ENCODE data around the gene TMEM150A. TPM values are rescaled to one million over a fixed set of nuclear protein-coding genes. Genes with fewer than 3 reads are reported as not detected.

The TMEM150A gene
- total and polyA plus RNA-seq, 2 of the 4 experiments (the other 2 are of a cell fraction) = 4.8 to 16.3 TPM

DNA sequence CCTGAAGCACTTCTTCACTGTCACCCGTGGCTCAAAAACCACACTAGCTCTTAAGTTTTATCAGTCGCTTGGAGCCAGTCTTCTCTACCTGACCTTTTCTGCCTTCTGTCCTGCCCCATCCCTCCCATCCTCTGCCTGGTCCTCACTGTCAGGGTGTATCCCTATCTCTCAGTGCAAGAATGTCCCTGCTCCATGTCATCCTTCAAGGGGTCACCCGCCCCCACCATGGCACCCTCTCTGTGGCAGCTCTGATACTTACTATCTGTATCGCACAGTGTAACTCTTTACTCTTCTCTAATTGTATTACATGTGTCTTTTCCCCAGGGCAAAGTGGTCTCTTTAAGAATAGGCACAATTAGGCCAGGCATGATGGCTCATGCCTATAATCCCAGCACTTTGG, 13.9 kb downstream of the TMEM150A start:
- Histone ChIP-seq H3K56ac (ENCODE audit: extremely low read depth, insufficient read depth, low read length) (no peak overlapping the region), H3K9me1 (ENCODE audit: insufficient read depth, low read length) (peaks cover 38% of the 10 kb centered on the region), H2BK120ac (ENCODE audit: low read depth, low read length) (peak overlapping the region; percentile 18; the same call in 1 of the 2 replicates), H3K18ac (ENCODE audit: low read depth, low read length) (no peak overlapping the region), H4K8ac (ENCODE audit: low read depth in 2 of 2, low read length in 2 of 2) (no peak overlapping the region), H3K27ac (ENCODE audit: insufficient read depth, low read length) (no peak overlapping the region), H2AFZ (replicated peaks; ENCODE audit: low read length, poor library complexity) (no peak overlapping the region), H3K79me1 (ENCODE audit: low read depth in 1 of 2, low read length in 2 of 2) (peaks cover 19 to 76% of the 10 kb centered on the region in 2 experiments), H3K4me3 (ENCODE audit: insufficient read depth, low read depth, low read length) (no peak overlapping the region), H2BK20ac (ENCODE audit: low read depth, low read length) (peak overlapping the region; percentile 1), H3K14ac (replicated peaks; ENCODE audit: low read depth, low read length) (no peak overlapping the region), H2BK15ac (ENCODE audit: low read depth, low read length) (no peak overlapping the region), H4K91ac (ENCODE audit: insufficient read depth, low read depth, low read length) (no peak overlapping the region), H3K23ac (ENCODE audit: low read depth, low read length) (no peak overlapping the region), H3K4ac (ENCODE audit: low read depth, low read length) (0 out of 2 replicates have a peak overlapping the region, but pooled peaks have one; percentile 9), H4K20me1 (ENCODE audit: insufficient read depth, low read length) (peaks cover 7% of the 10 kb centered on the region; the same call in 1 of the 2 replicates), H3K4me1 (ENCODE audit: control insufficient read depth, insufficient read depth, low read length) (peaks cover 38% of the 10 kb centered on the region), H2AK5ac (ENCODE audit: low read depth, low read length) (peak overlapping the region; percentile 21; the same call in 1 of the 2 replicates), H3K9me3 (ENCODE audit: control insufficient read depth, insufficient read depth, low read length) (no peaks in the 10 kb centered on the region), H2BK5ac (ENCODE audit: low read depth, low read length, poor library complexity, severe bottlenecking) (no peak overlapping the region), H3K9ac (ENCODE audit: low read depth, low read length) (no peak overlapping the region), H3K4me2 (ENCODE audit: low read depth, low read length) (no peak overlapping the region), H4K5ac (ENCODE audit: low read depth, low read length) (no peak overlapping the region), H2AK9ac (replicated peaks; ENCODE audit: low read depth, low read length, poor library complexity) (no peak overlapping the region), H3K27me3 (ENCODE audit: control insufficient read depth, insufficient read depth, low read length) (no peaks in the 10 kb centered on the region), H3K36me3 (ENCODE audit: control insufficient read depth, insufficient read depth, low read length) (no peaks in the 10 kb centered on the region)
- in situ Hi-C loops (cut with MboI; ENCODE audit: low sequenced_read_pairs) = no loop called here
- WGBS, 2 experiments (ENCODE audit: extremely low coverage in 2 of 2, insufficient read length in 1 of 2) = 82% methylated on average over 3 of the region's 4 CpGs; no CpG with 5 or more reads in 1 of the 2 experiments
- intact Hi-C loops (cut with micrococcal nuclease) = no loop called here
- POLR2A ChIA-PET (ENCODE audit: unreplicated experiment) = no interaction called here
- DNase-seq (no peak), ATAC-seq (ENCODE audit: low read depth) (no peak)
- BruUV-seq (replicated peaks) = no TSS peak
- dilution Hi-C loops (cut with HindIII; ENCODE audit: low sequenced_read_pairs, unreplicated experiment) = no loop called here
- TF ChIP-seq RAD21 (IDR thresholded peaks at IDR 0.05; ENCODE audit: low read length) = no peak
- TF ChIP-seq, protein P1, sequence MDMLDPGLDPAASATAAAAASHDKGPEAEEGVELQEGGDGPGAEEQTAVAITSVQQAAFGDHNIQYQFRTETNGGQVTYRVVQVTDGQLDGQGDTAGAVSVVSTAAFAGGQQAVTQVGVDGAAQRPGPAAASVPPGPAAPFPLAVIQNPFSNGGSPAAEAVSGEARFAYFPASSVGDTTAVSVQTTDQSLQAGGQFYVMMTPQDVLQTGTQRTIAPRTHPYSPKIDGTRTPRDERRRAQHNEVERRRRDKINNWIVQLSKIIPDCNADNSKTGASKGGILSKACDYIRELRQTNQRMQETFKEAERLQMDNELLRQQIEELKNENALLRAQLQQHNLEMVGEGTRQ (IDR thresholded peaks at IDR 0.05; ENCODE audit: low read depth, low read length) = no peak
- TF ChIP-seq CHD1 (IDR thresholded peaks at IDR 0.05; ENCODE audit: low read depth, low read length) = no peak
- no peak for TF ChIP-seq BHLHE40 (IDR thresholded peaks at IDR 0.05; ENCODE audit: low read depth, low read length)
- TF ChIP-seq POLR2A (IDR thresholded peaks at IDR 0.05; ENCODE audit: low read depth, low read length) = no peak
- TF ChIP-seq NFE2L2 (IDR thresholded peaks at IDR 0.05; ENCODE audit: low read depth, low read length) = no peak
- TF ChIP-seq MXI1 (IDR thresholded peaks at IDR 0.05; ENCODE audit: borderline replicate concordance, low read depth, low read length) = no peak
- no peak for TF ChIP-seq CEBPB (IDR thresholded peaks at IDR 0.05; ENCODE audit: low read depth, low read length)
- TF ChIP-seq FOS (IDR thresholded peaks at IDR 0.05; ENCODE audit: low read depth, low read length) = no peak
- TF ChIP-seq, protein P2, sequence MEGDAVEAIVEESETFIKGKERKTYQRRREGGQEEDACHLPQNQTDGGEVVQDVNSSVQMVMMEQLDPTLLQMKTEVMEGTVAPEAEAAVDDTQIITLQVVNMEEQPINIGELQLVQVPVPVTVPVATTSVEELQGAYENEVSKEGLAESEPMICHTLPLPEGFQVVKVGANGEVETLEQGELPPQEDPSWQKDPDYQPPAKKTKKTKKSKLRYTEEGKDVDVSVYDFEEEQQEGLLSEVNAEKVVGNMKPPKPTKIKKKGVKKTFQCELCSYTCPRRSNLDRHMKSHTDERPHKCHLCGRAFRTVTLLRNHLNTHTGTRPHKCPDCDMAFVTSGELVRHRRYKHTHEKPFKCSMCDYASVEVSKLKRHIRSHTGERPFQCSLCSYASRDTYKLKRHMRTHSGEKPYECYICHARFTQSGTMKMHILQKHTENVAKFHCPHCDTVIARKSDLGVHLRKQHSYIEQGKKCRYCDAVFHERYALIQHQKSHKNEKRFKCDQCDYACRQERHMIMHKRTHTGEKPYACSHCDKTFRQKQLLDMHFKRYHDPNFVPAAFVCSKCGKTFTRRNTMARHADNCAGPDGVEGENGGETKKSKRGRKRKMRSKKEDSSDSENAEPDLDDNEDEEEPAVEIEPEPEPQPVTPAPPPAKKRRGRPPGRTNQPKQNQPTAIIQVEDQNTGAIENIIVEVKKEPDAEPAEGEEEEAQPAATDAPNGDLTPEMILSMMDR (conservative IDR thresholded peaks at IDR 0.05; ENCODE audit: low read depth, low read length) = no peak
- no peak for TF ChIP-seq RCOR1 (IDR thresholded peaks at IDR 0.05; ENCODE audit: insufficient replicate concordance, low read length)
- TF ChIP-seq SMC3 (IDR thresholded peaks at IDR 0.05; ENCODE audit: low read depth, low read length) = no peak
- TF ChIP-seq RFX5 (IDR thresholded peaks at IDR 0.05; ENCODE audit: low read depth, low read length) = no peak
- TF ChIP-seq MAFK (IDR thresholded peaks at IDR 0.05; ENCODE audit: low read depth, low read length) = no peak
- TF ChIP-seq, protein P3, sequence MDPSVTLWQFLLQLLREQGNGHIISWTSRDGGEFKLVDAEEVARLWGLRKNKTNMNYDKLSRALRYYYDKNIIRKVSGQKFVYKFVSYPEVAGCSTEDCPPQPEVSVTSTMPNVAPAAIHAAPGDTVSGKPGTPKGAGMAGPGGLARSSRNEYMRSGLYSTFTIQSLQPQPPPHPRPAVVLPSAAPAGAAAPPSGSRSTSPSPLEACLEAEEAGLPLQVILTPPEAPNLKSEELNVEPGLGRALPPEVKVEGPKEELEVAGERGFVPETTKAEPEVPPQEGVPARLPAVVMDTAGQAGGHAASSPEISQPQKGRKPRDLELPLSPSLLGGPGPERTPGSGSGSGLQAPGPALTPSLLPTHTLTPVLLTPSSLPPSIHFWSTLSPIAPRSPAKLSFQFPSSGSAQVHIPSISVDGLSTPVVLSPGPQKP (IDR thresholded peaks at IDR 0.05; ENCODE audit: borderline replicate concordance, low read depth, low read length) = no peak
- CTCF ChIA-PET = no interaction called here

All from IMR-90 (cell line).